CD4-positive, alpha-beta T cell treated with Interleukin-12 subunit alpha and Interleukin-12 subunit beta, for 1 hour (primary cell): ENCODE data around the gene SPACA6.
A peak's percentile ranks its signal among the peaks of the same experiment; 100 is the strongest.
"Not testable (repeated sequence)": the region's sequence is repeated elsewhere in the genome, so short reads cannot be mapped to it uniquely, and the experiment has no call there.

Experiments used
- DNase-seq: peaks from one replicate; pipeline ENCODE4 v3.0.0-alpha.2; 2020

Gene SPACA6

GRCh38 chr19:51693260-51693659 is at the start of gene SPACA6:
TSS of gene SPACA6 (plus strand) at chr19:51693330. CDS start at chr19:51693527, 197 bp downstream.
- DNase-seq, result no peak

- DNase-seq, result no peak
These were observed 48.4 kb upstream of the SPACA6 start for GRCh38 chr19:51644636-51645271.

GRCh38 chr19:51646730-51647129 is 46.4 kb upstream of the SPACA6 start, which contains the start of gene SIGLEC14:
TSS of gene SIGLEC14 (minus strand) at chr19:51646825. CDS start at chr19:51646759, 66 bp downstream.
- DNase-seq, result not testable (repeated sequence)

GRCh38 chr19:51647318-51647717 is 45.8 kb upstream of the SPACA6 start:
- DNase-seq, result no peak

GRCh38 chr19:51651216-51651846 is 41.8 kb upstream of the SPACA6 start:
- DNase-seq, result no peak

GRCh38 chr19:51652266-51652665 is 40.9 kb upstream of the SPACA6 start:
- no peak for DNase-seq

GRCh38 chr19:51653162-51653561 is 40.0 kb upstream of the SPACA6 start:
- DNase-seq, result no peak

GRCh38 chr19:51654783-51655182 is 38.3 kb upstream of the SPACA6 start:
- no peak for DNase-seq

GRCh38 chr19:51660975-51661600 is 32.0 kb upstream of the SPACA6 start:
- peak; percentile 54 for DNase-seq

GRCh38 chr19:51663650-51664049 is 29.5 kb upstream of the SPACA6 start:
- no peak for DNase-seq

GRCh38 chr19:51664131-51664530 is 29.0 kb upstream of the SPACA6 start:
- no peak for DNase-seq

GRCh38 chr19:51664997-51665396 is 28.1 kb upstream of the SPACA6 start:
- DNase-seq, result no peak

GRCh38 chr19:51668216-51668615 is 24.9 kb upstream of the SPACA6 start:
- DNase-seq, result no peak

GRCh38 chr19:51675911-51676565 is 17.1 kb upstream of the SPACA6 start:
- DNase-seq, result peak; percentile 32

- peak; percentile 29 for DNase-seq
These were observed 16.5 kb upstream of the SPACA6 start for GRCh38 chr19:51676566-51677083.

GRCh38 chr19:51680474-51680873 is 12.7 kb upstream of the SPACA6 start:
- no peak for DNase-seq

- DNase-seq, result no peak
These were observed 11.7 kb upstream of the SPACA6 start for GRCh38 chr19:51681286-51681941.

- DNase-seq, result no peak
These were observed 7.0 kb upstream of the SPACA6 start for GRCh38 chr19:51686171-51686570.

GRCh38 chr19:51687791-51688670 is 5.1 kb upstream of the SPACA6 start:
- DNase-seq, result no peak

GRCh38 chr19:51688671-51689571 is 4.2 kb upstream of the SPACA6 start:
- DNase-seq, result peak; percentile 32
